HCT116 (cell line): Measurements from ENCODE around the gene TNFRSF19. TPM values are rescaled to one million over a fixed set of nuclear protein-coding genes. Genes with fewer than 3 reads are reported as not detected.

ENCODE experiments used
- ATAC-seq: fragments of 200-7000 bp; cut with Tn5 transposase; 2 replicates; pipeline ENCODE4 v1.9.1; 2020; ENCODE audit warnings: mild to moderate bottlenecking, moderate library complexity
- BruUV-seq: library from RNA; stranded (reverse); fragments of 400-500 nt; replicated peaks from 2 replicates; lab custom pipeline; 2021; lab: Mats Ljungman, UMichigan
- CTCF ChIA-PET: fragments of 300-600 bp; sonication (Branson Sonifier 250); formaldehyde crosslinking; loops from one replicate; lab custom pipeline; 2021; ENCODE audit warnings: antibody characterized with exemption; lab: Charles Lee
- POLR2A ChIA-PET: fragments of 300-600, 350-600 bp; sonication (Branson Sonifier 250); formaldehyde crosslinking; loops from one replicate; lab custom pipeline; 2021; ENCODE audit warnings: antibody characterized with exemption; lab: Charles Lee
- RAD21 ChIA-PET, 2 experiments: fragments of 300-600 bp; sonication (Branson Sonifier 250); formaldehyde crosslinking; loops; one replicate each; lab custom pipeline; 2023; ENCODE audit warnings: low total read pairs in 2 of 2; ENCODE audit not compliant: uncharacterized antibody in 2 of 2, unreplicated experiment in 2 of 2, low non-redundant PET in 1 of 2; lab: Charles Lee
- DNase-seq: peaks from one replicate; pipeline ENCODE4 v3.0.0-alpha.2; 2010; ENCODE audit warnings: low read depth, low spot score
- H2AFZ ChIP-seq: fragments of 200-600 bp; shearing (Covaris generic), sonication (generic); 2 replicates; pipeline ENCODE4 v1.6.1; 2017; ENCODE audit warnings: low read depth, mixed run types, mixed read lengths, antibody characterized with exemption, low read length; ENCODE audit not compliant: poor library complexity, severe bottlenecking
- H3K27ac ChIP-seq: 2 replicates; pipeline ENCODE4 v1.5.1; 2012; ENCODE audit warnings: low read depth, low read length
- H3K27me3 ChIP-seq: fragments of 200-600 bp; sonication (generic); 2 replicates; pipeline ENCODE4 v1.6.1; 2016; ENCODE audit warnings: mixed run types, low read length, mixed read lengths; ENCODE audit not compliant: insufficient read depth
- H3K36me3 ChIP-seq, 2 experiments: fragments of 200-500 bp in 1 of 2; fragments of 200-600 bp in 1 of 2; sonication (Bioruptor generic) in 1 of 2; sonication (generic) in 1 of 2; 2 replicates each; pipeline versions ENCODE4 v1.5.1 to v1.6.1; 2014 to 2016; ENCODE audit warnings: low read length in 2 of 2, inconsistent platforms in 1 of 2, mixed read lengths in 1 of 2, mixed run types in 1 of 2; ENCODE audit not compliant: insufficient read depth in 2 of 2, control insufficient read depth in 1 of 2
- H3K4me1 ChIP-seq, 2 experiments: fragments of 200-600 bp in 1 of 2; sonication (generic) in 1 of 2; 2 replicates each; pipeline versions ENCODE4 v1.5.1 to v1.6.1; 2012 to 2017; ENCODE audit warnings: low read length in 2 of 2, inconsistent platforms in 1 of 2, mild to moderate bottlenecking in 1 of 2, mixed read lengths in 1 of 2, mixed run types in 1 of 2, moderate library complexity in 1 of 2; ENCODE audit not compliant: insufficient read depth in 2 of 2, control insufficient read depth in 1 of 2
- H3K4me2 ChIP-seq: fragments of 200-600 bp; sonication (generic); 2 replicates; pipeline ENCODE4 v1.6.1; 2017; ENCODE audit warnings: mixed run types, low read length, mixed read lengths
- H3K4me3 ChIP-seq, 2 experiments: fragments of 200-600 bp in 1 of 2; sonication (generic) in 1 of 2; replicated peaks in 1 of 2; 2 replicates each; pipeline ENCODE4 v1.5.1; 2011 to 2016; ENCODE audit warnings: low read length in 2 of 2, control low read depth in 1 of 2, low read depth in 1 of 2, mild to moderate bottlenecking in 1 of 2, mixed read lengths in 1 of 2, mixed run types in 1 of 2
- H3K79me2 ChIP-seq: fragments of 200-600 bp; sonication (generic); 2 replicates; pipeline ENCODE4 v1.6.1; 2017; ENCODE audit warnings: mild to moderate bottlenecking, mixed run types, low read length, moderate library complexity, mixed read lengths; ENCODE audit not compliant: insufficient read depth
- H3K9ac ChIP-seq: fragments of 200-600 bp; sonication (generic); 2 replicates; pipeline ENCODE4 v1.6.1; 2016; ENCODE audit warnings: low read length, mixed read lengths
- H3K9me2 ChIP-seq: fragments of 200-600 bp; sonication (generic), shearing (Covaris generic); 2 replicates; pipeline ENCODE4 v1.6.1; 2017; ENCODE audit warnings: mixed run types, mild to moderate bottlenecking, moderate library complexity; ENCODE audit not compliant: insufficient read depth
- H3K9me3 ChIP-seq, 2 experiments: fragments of 200-500 bp in 1 of 2; fragments of 200-600 bp in 1 of 2; sonication (Bioruptor generic) in 1 of 2; sonication (generic) in 1 of 2; 2 replicates each; pipeline ENCODE4 v1.6.1; 2014 to 2017; ENCODE audit warnings: low read length in 2 of 2, mixed read lengths in 2 of 2, inconsistent platforms in 1 of 2, low read depth in 1 of 2, mild to moderate bottlenecking in 1 of 2, mixed run types in 1 of 2, moderate library complexity in 1 of 2; ENCODE audit not compliant: control insufficient read depth in 1 of 2, insufficient read depth in 1 of 2
- H4K20me1 ChIP-seq: fragments of 200-600 bp; sonication (generic), shearing (Covaris generic); 2 replicates; pipeline ENCODE4 v1.6.1; 2017; ENCODE audit warnings: mixed run types, mild to moderate bottlenecking, moderate library complexity; ENCODE audit not compliant: insufficient read depth
- CTCF ChIP-seq, 3 experiments: fragments of 200-600 bp in 1 of 3; sonication (generic) in 1 of 3; IDR thresholded peaks in 2 of 3; conservative IDR thresholded peaks in 1 of 3; 2 replicates each; pipeline ENCODE4 v1.5.1; 2012 to 2017; ENCODE audit warnings: low read depth in 2 of 3, low read length in 2 of 3, antibody characterized with exemption in 1 of 3, borderline replicate concordance in 1 of 3, control low read depth in 1 of 3, mild to moderate bottlenecking in 1 of 3, mixed read lengths in 1 of 3, mixed run types in 1 of 3, moderate library complexity in 1 of 3; ENCODE audit not compliant: insufficient read depth in 1 of 3
- ELF1 ChIP-seq: IDR thresholded peaks from 2 replicates; pipeline ENCODE4 v1.6.1; 2012; ENCODE audit warnings: low read depth, borderline replicate concordance
- EZH2phosphoT487 ChIP-seq: fragments of 200-600 bp; IDR thresholded peaks from 2 replicates; pipeline ENCODE4 v1.6.1; 2018; ENCODE audit warnings: antibody characterized with exemption, borderline replicate concordance
- FOSL1 ChIP-seq: IDR thresholded peaks from 2 replicates; pipeline ENCODE4 v1.6.1; 2012; ENCODE audit warnings: low read depth
- ZFX ChIP-seq: fragments of 450-650 bp; IDR thresholded peaks from 2 replicates; pipeline ENCODE4 v1.6.1; 2017
- intact Hi-C: fragments of 100-400 bp; cut with micrococcal nuclease; formaldehyde crosslinking; loops from 2 replicates; pipeline ENCODE4 v1.10.0; 2022
- total RNA-seq: library from RNA; stranded (reverse); gene quantifications from one replicate; pipeline ENCODE4 v1.2.1, GENCODE V29; 2021; ENCODE audit not compliant: unreplicated experiment

The TNFRSF19 gene
- total RNA-seq, 1 experiment from 2014 or later = 1.1 TPM

DNA sequence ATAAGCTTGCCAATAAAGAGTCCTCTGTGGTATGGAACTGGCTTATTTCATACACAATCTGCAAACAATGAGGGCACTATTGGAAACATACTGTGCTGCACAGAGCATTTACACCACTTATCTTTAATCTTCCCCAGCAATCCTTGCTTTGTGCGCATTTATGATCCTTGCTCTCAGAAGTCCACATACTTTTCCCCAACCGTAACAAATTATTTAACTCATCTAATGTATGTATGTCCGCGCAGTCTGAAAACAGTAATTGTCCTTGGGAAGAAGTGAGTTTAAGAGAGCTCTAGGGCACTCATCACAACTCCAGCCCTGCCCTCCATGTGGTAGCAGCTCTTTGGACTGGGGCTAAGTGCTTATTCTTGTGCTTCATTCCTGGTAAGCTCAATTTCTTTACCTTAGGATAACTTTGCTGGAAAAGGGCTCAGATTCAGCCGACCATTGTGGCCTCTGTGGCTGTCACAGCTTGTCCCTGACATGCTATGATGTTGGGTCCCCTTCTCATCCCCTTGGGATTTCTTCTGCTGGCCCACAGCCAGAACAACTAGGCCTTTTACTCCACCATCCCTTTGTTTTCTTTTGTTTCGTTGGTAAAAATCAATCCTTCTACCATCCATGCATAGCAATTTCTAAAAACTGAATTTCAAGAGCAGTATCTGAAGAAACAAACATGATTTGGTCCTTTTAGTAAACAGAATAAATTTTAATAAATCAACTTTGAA is 152.7 kb downstream of the TNFRSF19 start:
- no peak overlapping the region for H2AFZ ChIP-seq
- no peaks in the 10 kb centered on the region for H4K20me1 ChIP-seq
- DNase-seq = no peak
- ChIA-PET POLR2A (no interaction called here), RAD21 (no interaction called here), CTCF (interaction anchor here (1.1 kb wide), 1 partner anchor 15 kb away, joined by 3 read pairs; no protein-coding TSS in a partner anchor)
- no peak for TF ChIP-seq CTCF (IDR thresholded peaks at IDR 0.05 in 2 of 3, conservative IDR thresholded peaks at IDR 0.05 in 1 of 3; ENCODE audit: borderline replicate concordance in 1 of 3, insufficient read depth in 1 of 3, low read depth in 2 of 3, low read length in 2 of 3)
- no peak for TF ChIP-seq ZFX
- no peak for TF ChIP-seq EZH2phosphoT487
- H3K36me3 ChIP-seq = no peaks in the 10 kb centered on the region
- no peak for ATAC-seq
- no TSS peak for BruUV-seq
- no peak overlapping the region for H3K27ac ChIP-seq
- H3K4me1 ChIP-seq = no peaks in the 10 kb centered on the region
- no peak overlapping the region for H3K4me2 ChIP-seq
- no peak overlapping the region for H3K9ac ChIP-seq
- no peaks in the 10 kb centered on the region for H3K79me2 ChIP-seq
- H3K9me3 ChIP-seq = no peaks in the 10 kb centered on the region
- intact Hi-C loops = loop anchor here (10.0 kb wide), 1 partner anchor 58 kb away; no protein-coding TSS in a partner anchor
- no peak overlapping the region for H3K4me3 ChIP-seq
- H3K9me2 ChIP-seq = no peaks in the 10 kb centered on the region
- no peaks in the 10 kb centered on the region for H3K27me3 ChIP-seq

DNA sequence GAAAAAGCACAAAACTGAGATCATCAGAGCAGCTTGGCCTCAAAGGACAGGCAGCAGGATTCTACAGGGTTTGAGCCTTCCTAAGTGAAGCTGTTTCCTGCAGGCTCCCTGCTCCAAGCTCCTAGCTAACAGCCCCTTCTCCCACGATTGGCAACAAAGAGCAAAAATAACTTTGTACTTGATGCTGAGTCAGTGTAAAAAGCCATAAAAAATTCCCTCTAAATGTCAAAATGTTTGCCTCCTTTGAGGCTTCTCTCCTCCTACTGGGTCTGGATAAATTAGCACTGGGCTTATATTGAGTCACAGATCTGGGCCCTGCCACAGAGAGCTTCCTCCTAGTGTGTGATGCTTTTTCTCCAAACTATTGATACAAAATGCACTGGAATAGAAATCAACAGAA is 153.3 kb downstream of the TNFRSF19 start:
- no peaks in the 10 kb centered on the region for H3K27me3 ChIP-seq
- TF ChIP-seq ELF1 (no peak), EZH2phosphoT487 (no peak), FOSL1 (no peak)
- H3K36me3 ChIP-seq = no peaks in the 10 kb centered on the region
- ATAC-seq (no peak), DNase-seq (no peak)
- H3K9me3 ChIP-seq = no peaks in the 10 kb centered on the region
- ChIA-PET RAD21 (no interaction called here), CTCF (no interaction called here), POLR2A (no interaction called here)
- no peaks in the 10 kb centered on the region for H3K9me2 ChIP-seq
- BruUV-seq = no TSS peak
- no peak overlapping the region for H3K4me2 ChIP-seq
- H3K79me2 ChIP-seq = no peaks in the 10 kb centered on the region
- intact Hi-C loops = loop anchor here (10.0 kb wide), 1 partner anchor 59 kb away; no protein-coding TSS in a partner anchor
- H2AFZ ChIP-seq = no peak overlapping the region
- H3K9ac ChIP-seq = no peak overlapping the region
- no peaks in the 10 kb centered on the region for H3K4me1 ChIP-seq
- H4K20me1 ChIP-seq = no peaks in the 10 kb centered on the region
- no peak overlapping the region for H3K27ac ChIP-seq
- H3K4me3 ChIP-seq = no peak overlapping the region
